Measurements from ENCODE around the gene SLC4A11. TPM values are rescaled to one million over a fixed set of nuclear protein-coding genes. Genes with fewer than 3 reads are reported as not detected.

Gene SLC4A11
- total RNA-seq, 2 donors from 2014 or later = 3.8 to 12.4 TPM

GRCh38 chr20:3233131-3233990 is 5.6 kb downstream of the SLC4A11 start:
- Mint-ChIP-seq H3K9me3 (no peaks in the 10 kb centered on the region), H3K27ac (no peak overlapping the region), H3K4me3 (no peak overlapping the region), H3K36me3 (ENCODE audit: low read depth) (peaks cover 6% of the 10 kb centered on the region), H3K27me3 (ENCODE audit: insufficient read depth) (peaks cover 27% of the 10 kb centered on the region), H3K4me1 (no peaks in the 10 kb centered on the region)
- no peak for TF ChIP-seq CTCF (conservative IDR thresholded peaks at IDR 0.05)
- peaks cover 31% of the 10 kb centered on the region for H3K27me3 ChIP-seq (ENCODE audit: control insufficient read depth, insufficient read depth, low read length, poor library complexity, severe bottlenecking)
- H3K4me3 ChIP-seq (ENCODE audit: low read length) = no peak overlapping the region
- H3K4me1 ChIP-seq (ENCODE audit: control insufficient read depth, insufficient read depth, low read length) = no peaks in the 10 kb centered on the region
- no peak for DNase-seq
- no peak overlapping the region for H3K27ac ChIP-seq (ENCODE audit: low read depth, low read length)
- WGBS, 2 experiments (ENCODE audit: insufficient coverage in 1 of 2, insufficient read length in 1 of 2) = 92 to 95% methylated on average over 26 to 32 of the region's 32 CpGs
- no peaks in the 10 kb centered on the region for H3K36me3 ChIP-seq (ENCODE audit: control insufficient read depth, insufficient read depth, low read length)
- no peaks in the 10 kb centered on the region for H3K9me3 ChIP-seq (ENCODE audit: control insufficient read depth, low read length)
- H3K9ac ChIP-seq (ENCODE audit: extremely low read depth, low read length, poor library complexity, severe bottlenecking) = no peak overlapping the region

- TF ChIP-seq CTCF (conservative IDR thresholded peaks at IDR 0.05) = no peak
- no peaks in the 10 kb centered on the region for H3K4me1 ChIP-seq (ENCODE audit: control insufficient read depth, insufficient read depth, low read length)
- H3K27ac Mint-ChIP-seq = no peak overlapping the region
- H3K27ac ChIP-seq (ENCODE audit: low read depth, low read length) = no peak overlapping the region
- H3K4me3 ChIP-seq (ENCODE audit: low read length) = no peak overlapping the region
- H3K4me3 Mint-ChIP-seq = no peak overlapping the region
- H3K27me3 Mint-ChIP-seq (ENCODE audit: insufficient read depth) = peaks cover 14% of the 10 kb centered on the region
- peaks cover 8% of the 10 kb centered on the region for H3K36me3 Mint-ChIP-seq (ENCODE audit: low read depth)
- WGBS, 2 experiments (ENCODE audit: insufficient coverage in 1 of 2, insufficient read length in 1 of 2) = 94% methylated on average over 15 of the region's 15 CpGs
- DNase-seq = no peak
- no peaks in the 10 kb centered on the region for H3K9me3 Mint-ChIP-seq
- no peak overlapping the region for H3K9ac ChIP-seq (ENCODE audit: extremely low read depth, low read length, poor library complexity, severe bottlenecking)
- no peaks in the 10 kb centered on the region for H3K9me3 ChIP-seq (ENCODE audit: control insufficient read depth, low read length)
- H3K27me3 ChIP-seq (ENCODE audit: control insufficient read depth, insufficient read depth, low read length, poor library complexity, severe bottlenecking) = peaks cover 18% of the 10 kb centered on the region
- no peaks in the 10 kb centered on the region for H3K4me1 Mint-ChIP-seq
- H3K36me3 ChIP-seq (ENCODE audit: control insufficient read depth, insufficient read depth, low read length) = no peaks in the 10 kb centered on the region
Measured at GRCh38 chr20:3231889-3232588, 7.0 kb downstream of the SLC4A11 start.

- H3K4me1 Mint-ChIP-seq = no peaks in the 10 kb centered on the region
- 96 to 98% methylated on average over 8 to 21 of the region's 21 CpGs for WGBS, 2 experiments (ENCODE audit: insufficient coverage in 1 of 2, insufficient read length in 1 of 2)
Measured at GRCh38 chr20:3231116-3231515, 7.9 kb downstream of the SLC4A11 start.

More at GRCh38 chr20:3231116-3231515, 7.9 kb downstream of the SLC4A11 start:
- DNase-seq = no peak
- Histone ChIP-seq H3K27ac (ENCODE audit: low read depth, low read length) (no peak overlapping the region), H3K4me1 (ENCODE audit: control insufficient read depth, insufficient read depth, low read length) (no peaks in the 10 kb centered on the region), H3K4me3 (ENCODE audit: low read length) (no peak overlapping the region), H3K36me3 (ENCODE audit: control insufficient read depth, insufficient read depth, low read length) (no peaks in the 10 kb centered on the region), H3K9ac (ENCODE audit: extremely low read depth, low read length, poor library complexity, severe bottlenecking) (no peak overlapping the region), H3K27me3 (ENCODE audit: control insufficient read depth, insufficient read depth, low read length, poor library complexity, severe bottlenecking) (peaks cover 9% of the 10 kb centered on the region), H3K9me3 (ENCODE audit: control insufficient read depth, low read length) (no peaks in the 10 kb centered on the region)
- TF ChIP-seq CTCF (conservative IDR thresholded peaks at IDR 0.05) = no peak
- Mint-ChIP-seq H3K27ac (no peak overlapping the region), H3K36me3 (ENCODE audit: low read depth) (peaks cover 9% of the 10 kb centered on the region), H3K4me3 (no peak overlapping the region), H3K9me3 (no peaks in the 10 kb centered on the region), H3K27me3 (ENCODE audit: insufficient read depth) (peaks cover 5% of the 10 kb centered on the region)

Measured in endodermal cell (in vitro differentiated cells).